Mesothelial cell of epicardium (in vitro differentiated cells): ENCODE data around the gene LRMDA. TPM values are rescaled to one million over a fixed set of nuclear protein-coding genes. Genes with fewer than 3 reads are reported as not detected.
A peak's percentile ranks its signal among the peaks of the same experiment; 100 is the strongest.

ENCODE experiments used
- DNase-seq, 2 experiments: peaks; one replicate each; pipeline ENCODE4 v3.0.0; 2021; ENCODE audit warnings: low spot score in 2 of 2; ENCODE audit not compliant: unreplicated experiment in 2 of 2
- H3K27ac Mint-ChIP-seq: 2 replicates; pipeline ENCODE4 v1.8.0; 2021; ENCODE audit warnings: mixed read lengths
- H3K27me3 Mint-ChIP-seq: 2 replicates; pipeline ENCODE4 v1.8.0; 2021; ENCODE audit warnings: low read depth, mixed read lengths
- H3K36me3 Mint-ChIP-seq: 2 replicates; pipeline ENCODE4 v1.8.0; 2021; ENCODE audit warnings: mixed read lengths
- H3K4me1 Mint-ChIP-seq: 2 replicates; pipeline ENCODE4 v1.8.0; 2021; ENCODE audit warnings: mixed read lengths
- H3K4me3 Mint-ChIP-seq: 2 replicates; pipeline ENCODE4 v1.8.0; 2021; ENCODE audit warnings: mild to moderate bottlenecking, moderate library complexity, mixed read lengths
- H3K9me3 Mint-ChIP-seq: 2 replicates; pipeline ENCODE4 v1.8.0; 2021; ENCODE audit warnings: mixed read lengths
- CTCF ChIP-seq: fragments of 200-600 bp; sonication (generic); IDR thresholded peaks from one replicate; pipeline ENCODE4 v1.5.0; 2021; ENCODE audit warnings: antibody characterized with exemption; ENCODE audit not compliant: unreplicated experiment
- total RNA-seq: library from RNA; stranded (reverse); gene quantifications from 3 replicates; pipeline ENCODE4 v1.2.1, GENCODE V29; 2021

LRMDA gene
- total RNA-seq, 1 donor from 2014 or later, result 2.0 TPM

DNA sequence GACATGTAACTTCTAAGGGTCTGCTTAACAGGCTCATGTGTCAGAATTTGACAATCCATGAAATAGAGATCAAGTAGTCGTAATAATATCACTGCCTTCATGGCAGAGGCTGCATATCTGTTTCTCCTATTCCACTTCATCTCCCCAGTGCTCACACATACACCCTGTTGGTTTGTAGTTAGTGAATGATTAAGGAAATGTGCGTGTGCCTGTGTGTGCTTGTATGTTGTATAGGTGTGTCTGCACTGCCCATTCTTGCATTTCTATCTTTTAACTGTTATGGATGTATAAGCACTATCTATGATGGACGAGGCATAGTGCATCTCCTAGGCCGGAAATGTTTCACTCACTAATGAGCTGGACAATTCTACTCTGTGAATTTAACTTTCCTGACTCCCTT, 985.2 kb downstream of the LRMDA start:
- no peak overlapping the region for H3K4me3 Mint-ChIP-seq
- peaks cover 9% of the 10 kb centered on the region for H3K4me1 Mint-ChIP-seq
- peaks cover 16% of the 10 kb centered on the region for H3K9me3 Mint-ChIP-seq
- DNase-seq, result no peak
- peaks cover 2% of the 10 kb centered on the region for H3K36me3 Mint-ChIP-seq
- H3K27ac Mint-ChIP-seq, result no peak overlapping the region
- H3K27me3 Mint-ChIP-seq, result peaks cover 13% of the 10 kb centered on the region
- TF ChIP-seq CTCF, result no peak

GRCh38 chr10:76420725-76421124, 989.3 kb downstream of the LRMDA start:
- no peaks in the 10 kb centered on the region for H3K27me3 Mint-ChIP-seq
- DNase-seq, result no peak
- peaks cover 12% of the 10 kb centered on the region for H3K9me3 Mint-ChIP-seq
- peaks cover 2% of the 10 kb centered on the region for H3K36me3 Mint-ChIP-seq
- TF ChIP-seq CTCF, result no peak
- no peak overlapping the region for H3K4me3 Mint-ChIP-seq
- no peak overlapping the region for H3K27ac Mint-ChIP-seq
- peaks cover 22% of the 10 kb centered on the region for H3K4me1 Mint-ChIP-seq

DNA sequence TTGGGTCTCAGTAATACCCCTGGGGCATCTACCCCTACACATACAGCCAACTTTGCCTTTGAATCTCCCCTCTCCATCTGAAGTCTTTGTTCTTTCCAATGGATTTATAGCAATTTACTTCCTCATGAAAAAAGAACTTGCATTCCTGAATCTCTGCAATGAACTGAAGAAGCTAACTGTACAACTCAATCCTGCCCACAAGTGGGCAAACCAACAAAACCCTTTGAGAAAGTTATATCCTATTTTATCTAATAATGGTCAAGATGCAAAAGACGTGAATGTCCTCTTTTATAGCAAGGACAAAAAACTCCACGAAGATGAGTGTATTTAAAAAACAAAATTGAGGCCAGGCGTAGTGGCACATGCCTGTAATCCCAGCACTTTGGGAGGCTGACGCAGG, 991.3 kb downstream of the LRMDA start:
- H3K27ac Mint-ChIP-seq, result peak overlapping the region; percentile 40
- no peak for TF ChIP-seq CTCF
- no peak overlapping the region for H3K4me3 Mint-ChIP-seq

DNA sequence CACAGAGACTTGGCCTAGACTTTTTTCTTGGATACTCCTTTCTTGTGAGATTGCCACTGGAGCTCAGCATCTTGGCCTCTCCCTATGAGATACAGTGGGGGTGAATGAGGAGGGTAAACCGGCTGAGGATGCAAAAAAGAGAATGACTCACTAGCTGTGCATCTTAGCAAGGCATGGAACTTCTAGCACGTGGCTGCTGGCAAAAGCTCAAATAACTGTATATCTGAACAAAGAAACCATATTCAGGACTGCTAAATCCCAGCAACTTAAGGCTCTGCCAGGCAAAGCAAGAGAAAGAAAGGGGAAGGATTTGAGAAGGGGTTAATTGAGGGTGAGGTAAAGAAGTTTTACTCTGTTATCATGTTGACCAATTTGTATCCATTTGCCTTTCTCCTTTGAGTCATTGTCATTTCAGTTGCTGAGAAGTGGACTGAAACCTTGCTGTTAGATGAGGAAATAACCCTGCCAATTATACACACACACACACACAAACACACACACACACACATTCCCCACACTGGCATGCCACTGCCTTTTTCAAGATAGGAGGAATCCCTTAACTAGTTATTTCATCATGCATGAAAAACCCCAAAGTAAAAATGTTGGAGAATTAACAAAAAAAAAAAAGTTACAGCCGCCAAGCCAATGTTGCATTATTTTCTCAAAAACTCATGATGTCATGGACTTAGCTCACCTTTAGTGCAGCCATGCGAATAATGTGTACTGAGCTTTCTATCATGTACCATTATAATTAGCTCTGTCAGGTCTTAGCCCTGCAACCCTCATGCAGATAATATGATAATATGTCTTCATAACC, 997.3 kb downstream of the LRMDA start:
- Mint-ChIP-seq H3K36me3 (no peaks in the 10 kb centered on the region), H3K4me1 (peaks cover 55% of the 10 kb centered on the region), H3K27ac (no peak overlapping the region), H3K4me3 (no peak overlapping the region), H3K27me3 (no peaks in the 10 kb centered on the region), H3K9me3 (no peaks in the 10 kb centered on the region)
- DNase-seq, result no peak
- no peak for TF ChIP-seq CTCF

More for the DNA sequence above, 991.3 kb downstream of the LRMDA start:
- H3K36me3 Mint-ChIP-seq, result peaks cover 2% of the 10 kb centered on the region
- peaks cover 9% of the 10 kb centered on the region for H3K9me3 Mint-ChIP-seq
- H3K4me1 Mint-ChIP-seq, result peaks cover 22% of the 10 kb centered on the region
- H3K27me3 Mint-ChIP-seq, result no peaks in the 10 kb centered on the region
- DNase-seq, result no peak

DNA sequence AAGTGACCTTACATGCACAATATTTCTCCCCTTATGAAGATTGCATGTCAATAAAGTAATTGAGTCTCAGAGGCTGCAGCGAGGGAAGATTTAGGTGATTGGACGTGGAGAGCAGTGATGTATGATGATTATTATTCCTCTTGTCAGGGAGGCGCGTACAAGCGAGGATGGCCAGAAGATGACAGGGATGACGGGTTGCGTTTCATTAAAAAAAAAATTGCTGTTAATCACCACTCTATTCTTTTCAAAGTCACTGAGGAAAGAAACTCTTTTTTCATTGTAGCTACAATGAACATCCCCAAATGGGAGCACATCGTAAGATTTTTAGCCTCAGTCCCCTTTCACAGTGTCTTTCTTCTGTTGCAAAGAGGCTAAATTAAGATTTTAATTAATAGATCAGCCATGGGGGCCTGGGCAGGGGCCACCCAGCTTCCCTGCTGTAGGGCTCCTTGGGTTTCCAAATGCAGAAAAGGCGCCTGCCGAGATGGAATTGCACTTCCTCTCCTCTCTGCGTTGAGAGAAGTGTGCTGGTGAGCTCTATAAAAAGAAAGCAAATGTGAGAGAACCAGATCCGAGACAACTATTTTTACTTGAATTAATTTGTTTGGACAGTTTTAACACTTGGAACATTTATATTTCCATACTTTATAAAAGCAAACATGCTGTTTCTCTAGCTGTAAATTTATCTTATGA, 998.1 kb downstream of the LRMDA start:
- no peak for DNase-seq
- H3K4me3 Mint-ChIP-seq, result no peak overlapping the region
- H3K36me3 Mint-ChIP-seq, result no peaks in the 10 kb centered on the region
- peaks cover 61% of the 10 kb centered on the region for H3K4me1 Mint-ChIP-seq
- no peaks in the 10 kb centered on the region for H3K27me3 Mint-ChIP-seq
- H3K27ac Mint-ChIP-seq, result peak overlapping the region; percentile 28
- TF ChIP-seq CTCF, result no peak
- H3K9me3 Mint-ChIP-seq, result no peaks in the 10 kb centered on the region
